Measurements from ENCODE around the gene RNPEPL1.

- TF ChIP-seq POLR2A (IDR thresholded peaks at IDR 0.05) (no peak), CTCF (IDR thresholded peaks at IDR 0.05) (no peak)
These were observed 43.1 kb upstream of the RNPEPL1 start for GRCh38 chr2:240524963-240525718.

Data from Peyer's patch (tissue), 4 donors.